ACC112 (cell line): ENCODE results near the gene JARID2.

Source experiments
- H2AFZ ChIP-seq: fragments of 200-600 bp; sonication (generic); one replicate; pipeline ENCODE4 v1.6.0; 2017; ENCODE audit warnings: antibody characterized with exemption, low read length; ENCODE audit not compliant: unreplicated experiment
- H3K27ac ChIP-seq: fragments of 200-600 bp; sonication (generic); 2 replicates; pipeline ENCODE4 v1.5.1; 2014; ENCODE audit warnings: low read depth, mild to moderate bottlenecking, antibody characterized with exemption, low read length, moderate library complexity
- H3K27me3 ChIP-seq: fragments of 200-600 bp; sonication (generic); 2 replicates; pipeline ENCODE4 v1.6.1; 2014; ENCODE audit warnings: mild to moderate bottlenecking, antibody characterized with exemption, low read length, moderate library complexity, mixed read lengths; ENCODE audit not compliant: insufficient read depth
- H3K36me3 ChIP-seq: fragments of 200-600 bp; sonication (generic); 2 replicates; pipeline ENCODE4 v1.6.1; 2016; ENCODE audit warnings: mild to moderate bottlenecking, antibody characterized with exemption, low read length, moderate library complexity, mixed read lengths; ENCODE audit not compliant: insufficient read depth
- H3K4me1 ChIP-seq: fragments of 200-600 bp; sonication (generic); one replicate; pipeline ENCODE4 v1.6.1; 2016; ENCODE audit warnings: low read length, mixed read lengths; ENCODE audit not compliant: insufficient read depth, unreplicated experiment, control insufficient read depth
- H3K4me3 ChIP-seq: fragments of 200-600 bp; sonication (generic); 2 replicates; pipeline ENCODE4 v1.5.1; 2014; ENCODE audit warnings: mild to moderate bottlenecking, low read depth, low read length
- H3K79me2 ChIP-seq: fragments of 200-600 bp; sonication (generic); one replicate; pipeline ENCODE4 v1.6.0; 2016; ENCODE audit warnings: low read length; ENCODE audit not compliant: control insufficient read depth, unreplicated experiment, insufficient read depth

JARID2 gene

GRCh38 chr6:15453622-15454021 lies 207.8 kb downstream of the JARID2 start:
- Histone ChIP-seq H3K36me3 (no peaks in the 10 kb centered on the region), H3K4me3 (no peak overlapping the region), H3K4me1 (peaks cover 7% of the 10 kb centered on the region), H2AFZ (no peak overlapping the region), H3K79me2 (peaks cover 3% of the 10 kb centered on the region), H3K27me3 (no peaks in the 10 kb centered on the region), H3K27ac (no peak overlapping the region)

- Histone ChIP-seq H3K27ac (no peak overlapping the region), H3K27me3 (no peaks in the 10 kb centered on the region), H3K36me3 (no peaks in the 10 kb centered on the region), H2AFZ (no peak overlapping the region), H3K79me2 (no peaks in the 10 kb centered on the region), H3K4me3 (no peak overlapping the region), H3K4me1 (no peaks in the 10 kb centered on the region)
Observed at GRCh38 chr6:15456422-15456821, 210.6 kb downstream of the JARID2 start.

GRCh38 chr6:15457121-15457650 lies 211.3 kb downstream of the JARID2 start:
- Histone ChIP-seq H3K27ac (no peak overlapping the region), H3K4me1 (no peaks in the 10 kb centered on the region), H3K27me3 (no peaks in the 10 kb centered on the region), H2AFZ (no peak overlapping the region), H3K36me3 (no peaks in the 10 kb centered on the region), H3K4me3 (no peak overlapping the region), H3K79me2 (no peaks in the 10 kb centered on the region)

- Histone ChIP-seq H3K36me3 (no peaks in the 10 kb centered on the region), H3K79me2 (no peaks in the 10 kb centered on the region), H2AFZ (no peak overlapping the region), H3K27me3 (no peaks in the 10 kb centered on the region), H3K4me1 (peaks cover 3% of the 10 kb centered on the region), H3K4me3 (no peak overlapping the region), H3K27ac (no peak overlapping the region)
Observed at GRCh38 chr6:15458021-15458459, 212.2 kb downstream of the JARID2 start.

GRCh38 chr6:15460110-15460727 lies 214.3 kb downstream of the JARID2 start:
- Histone ChIP-seq H3K79me2 (peaks cover 2% of the 10 kb centered on the region), H3K36me3 (no peaks in the 10 kb centered on the region)

GRCh38 chr6:15461127-15461944 lies 215.5 kb downstream of the JARID2 start:
- no peaks in the 10 kb centered on the region for H3K36me3 ChIP-seq
- H3K79me2 ChIP-seq = peaks cover 2% of the 10 kb centered on the region
- no peak overlapping the region for H2AFZ ChIP-seq
- H3K4me3 ChIP-seq = no peak overlapping the region
- H3K27me3 ChIP-seq = no peaks in the 10 kb centered on the region
- H3K27ac ChIP-seq = no peak overlapping the region
- H3K4me1 ChIP-seq = peaks cover 4% of the 10 kb centered on the region

More at GRCh38 chr6:15460110-15460727, 214.3 kb downstream of the JARID2 start:
- no peak overlapping the region for H3K27ac ChIP-seq
- H3K27me3 ChIP-seq = no peaks in the 10 kb centered on the region
- no peak overlapping the region for H3K4me3 ChIP-seq
- H3K4me1 ChIP-seq = peaks cover 4% of the 10 kb centered on the region
- no peak overlapping the region for H2AFZ ChIP-seq

- peaks cover 7% of the 10 kb centered on the region for H3K79me2 ChIP-seq
- no peak overlapping the region for H3K4me3 ChIP-seq
- H3K4me1 ChIP-seq = peaks cover 4% of the 10 kb centered on the region
- no peaks in the 10 kb centered on the region for H3K36me3 ChIP-seq
- H3K27ac ChIP-seq = no peak overlapping the region
- no peak overlapping the region for H2AFZ ChIP-seq
- H3K27me3 ChIP-seq = no peaks in the 10 kb centered on the region
Observed at GRCh38 chr6:15462256-15462655, 216.4 kb downstream of the JARID2 start.

GRCh38 chr6:15462717-15463525 lies 217.1 kb downstream of the JARID2 start:
- Histone ChIP-seq H3K4me3 (no peak overlapping the region), H3K79me2 (peaks cover 7% of the 10 kb centered on the region), H3K36me3 (no peaks in the 10 kb centered on the region)

GRCh38 chr6:15464211-15464725 lies 218.4 kb downstream of the JARID2 start:
- H3K79me2 ChIP-seq = peaks cover 7% of the 10 kb centered on the region
- no peak overlapping the region for H3K27ac ChIP-seq
- H2AFZ ChIP-seq = no peak overlapping the region
- H3K4me3 ChIP-seq = no peak overlapping the region
- no peaks in the 10 kb centered on the region for H3K27me3 ChIP-seq
- H3K4me1 ChIP-seq = peaks cover 4% of the 10 kb centered on the region
- no peaks in the 10 kb centered on the region for H3K36me3 ChIP-seq

More at GRCh38 chr6:15462717-15463525, 217.1 kb downstream of the JARID2 start:
- Histone ChIP-seq H2AFZ (no peak overlapping the region), H3K4me1 (peaks cover 4% of the 10 kb centered on the region), H3K27ac (no peak overlapping the region), H3K27me3 (no peaks in the 10 kb centered on the region)

GRCh38 chr6:15465212-15465611 lies 219.3 kb downstream of the JARID2 start:
- H3K36me3 ChIP-seq = no peaks in the 10 kb centered on the region
- H3K4me1 ChIP-seq = peaks cover 4% of the 10 kb centered on the region
- no peak overlapping the region for H3K27ac ChIP-seq
- peaks cover 7% of the 10 kb centered on the region for H3K79me2 ChIP-seq
- H2AFZ ChIP-seq = no peak overlapping the region
- no peaks in the 10 kb centered on the region for H3K27me3 ChIP-seq
- H3K4me3 ChIP-seq = no peak overlapping the region
